ENCODE data around the gene CCDC88C.
A peak's percentile ranks its signal among the peaks of the same experiment; 100 is the strongest.

The CCDC88C gene

GRCh38 chr14:91372671-91373495 lies 44.7 kb downstream of the CCDC88C start:
- Histone ChIP-seq H3K36me3 (replicated peaks in 1 of 2; ENCODE audit: control insufficient read depth in 2 of 2, insufficient read depth in 2 of 2, low read length in 2 of 2) (peaks cover 0 to 2% of the 10 kb centered on the region in 2 donors), H3K4ac (ENCODE audit: low read length) (no peak overlapping the region), H4K8ac (ENCODE audit: low read depth, low read length) (no peak overlapping the region), H2BK5ac (ENCODE audit: low read length) (no peak overlapping the region), H3K9ac (ENCODE audit: low read depth, low read length, poor library complexity) (no peak overlapping the region), H3K14ac (ENCODE audit: low read length) (no peak overlapping the region), H2AFZ (ENCODE audit: low read length) (no peak overlapping the region), H3K9me3 (replicated peaks in 1 of 2; ENCODE audit: control insufficient read depth in 2 of 2, insufficient read depth in 1 of 2, low read depth in 1 of 2, low read length in 2 of 2) (no peaks in the 10 kb centered on the region), H3K4me1 (ENCODE audit: control insufficient read depth in 2 of 2, insufficient read depth in 1 of 2, low read depth in 1 of 2, low read length in 2 of 2) (peaks cover 18 to 57% of the 10 kb centered on the region in 2 donors), H2BK15ac (ENCODE audit: low read length) (peak overlapping the region; percentile 10), H2BK12ac (ENCODE audit: low read length) (no peak overlapping the region), H3K4me2 (ENCODE audit: insufficient read depth, low read length, poor library complexity, severe bottlenecking) (no peak overlapping the region), H2BK120ac (ENCODE audit: low read depth, low read length) (no peak overlapping the region), H4K91ac (ENCODE audit: low read depth, low read length, poor library complexity) (peak overlapping the region; percentile 38), H3K27ac (replicated peaks; ENCODE audit: low read length) (no peak overlapping the region), H3K79me1 (ENCODE audit: low read depth, low read length) (peaks cover 17% of the 10 kb centered on the region), H3K18ac (ENCODE audit: low read length) (peak overlapping the region; percentile 44), H2AK5ac (ENCODE audit: low read depth, low read length) (peak overlapping the region; percentile 42), H3K27me3 (ENCODE audit: control insufficient read depth in 3 of 3, insufficient read depth in 3 of 3, low read depth in 1 of 3, low read length in 3 of 3) (no peaks in the 10 kb centered on the region), H3K23ac (ENCODE audit: low read depth, low read length, poor library complexity) (peak overlapping the region; percentile 22), H3K4me3 (ENCODE audit: low read length in 2 of 2) (no peak overlapping the region)
- DNase-seq (ENCODE audit: low spot score): no peak
- no CpG with 5 or more reads among the region's 17 CpGs for WGBS, 2 donors (ENCODE audit: extremely low coverage in 2 of 2, insufficient read length in 2 of 2, insufficient replicate concordance in 1 of 2)

DNA sequence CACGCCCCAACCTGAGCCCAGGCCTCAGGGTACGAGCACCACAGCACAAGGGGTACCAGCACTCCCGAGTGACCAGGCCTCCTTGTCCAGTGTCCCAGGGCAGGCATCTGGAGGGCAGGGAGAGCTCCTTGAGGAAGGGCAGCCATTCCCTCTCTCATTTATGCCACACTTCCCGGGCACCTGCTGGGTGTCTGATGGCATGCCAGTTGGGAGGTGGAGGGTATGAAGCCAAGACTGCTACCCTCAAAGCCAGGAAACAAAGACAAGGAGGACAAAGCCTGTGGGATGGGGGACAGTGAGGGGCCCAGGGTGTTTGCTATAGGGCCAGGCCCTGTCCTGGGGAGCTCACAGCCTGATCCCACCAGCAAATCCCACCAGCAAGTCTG lies 45.6 kb downstream of the CCDC88C start:
- Histone ChIP-seq H3K14ac (ENCODE audit: low read length) (no peak overlapping the region), H3K4me3 (ENCODE audit: low read length in 2 of 2) (no peak overlapping the region), H2BK15ac (ENCODE audit: low read length) (no peak overlapping the region), H3K27me3 (ENCODE audit: control insufficient read depth in 3 of 3, insufficient read depth in 3 of 3, low read depth in 1 of 3, low read length in 3 of 3) (no peaks in the 10 kb centered on the region), H2AK5ac (ENCODE audit: low read depth, low read length) (peak overlapping the region; percentile 43), H3K9me3 (replicated peaks in 1 of 2; ENCODE audit: control insufficient read depth in 2 of 2, insufficient read depth in 1 of 2, low read depth in 1 of 2, low read length in 2 of 2) (no peaks in the 10 kb centered on the region), H4K8ac (ENCODE audit: low read depth, low read length) (no peak overlapping the region), H3K79me1 (ENCODE audit: low read depth, low read length) (peaks cover 12% of the 10 kb centered on the region), H3K4ac (ENCODE audit: low read length) (no peak overlapping the region), H2AFZ (ENCODE audit: low read length) (no peak overlapping the region), H3K4me2 (ENCODE audit: insufficient read depth, low read length, poor library complexity, severe bottlenecking) (no peak overlapping the region), H3K23ac (ENCODE audit: low read depth, low read length, poor library complexity) (peak overlapping the region; percentile 38), H3K9ac (ENCODE audit: low read depth, low read length, poor library complexity) (no peak overlapping the region), H3K27ac (replicated peaks; ENCODE audit: low read length) (no peak overlapping the region), H2BK120ac (ENCODE audit: low read depth, low read length) (no peak overlapping the region), H4K91ac (ENCODE audit: low read depth, low read length, poor library complexity) (no peak overlapping the region), H3K18ac (ENCODE audit: low read length) (peak overlapping the region; percentile 62), H2BK12ac (ENCODE audit: low read length) (peak overlapping the region; percentile 60), H2BK5ac (ENCODE audit: low read length) (peak overlapping the region; percentile 58), H3K4me1 (ENCODE audit: control insufficient read depth in 2 of 2, insufficient read depth in 1 of 2, low read depth in 1 of 2, low read length in 2 of 2) (peaks cover 25 to 55% of the 10 kb centered on the region in 2 donors), H3K36me3 (replicated peaks in 1 of 2; ENCODE audit: control insufficient read depth in 2 of 2, insufficient read depth in 2 of 2, low read length in 2 of 2) (peaks cover 0 to 2% of the 10 kb centered on the region in 2 donors)
- no CpG with 5 or more reads among the region's 4 CpGs for WGBS, 2 donors (ENCODE audit: extremely low coverage in 2 of 2, insufficient read length in 2 of 2, insufficient replicate concordance in 1 of 2)
- no peak for DNase-seq (ENCODE audit: low spot score)

GRCh38 chr14:91371011-91371989 lies 46.3 kb downstream of the CCDC88C start:
- H2AK5ac ChIP-seq (ENCODE audit: low read depth, low read length): peak overlapping the region; percentile 43
- H2BK12ac ChIP-seq (ENCODE audit: low read length): peak overlapping the region; percentile 60
- H2BK120ac ChIP-seq (ENCODE audit: low read depth, low read length): no peak overlapping the region
- peaks cover 0 to 2% of the 10 kb centered on the region in 2 donors for H3K36me3 ChIP-seq (replicated peaks in 1 of 2; ENCODE audit: control insufficient read depth in 2 of 2, insufficient read depth in 2 of 2, low read length in 2 of 2)
- H4K8ac ChIP-seq (ENCODE audit: low read depth, low read length): no peak overlapping the region
- H3K9me3 ChIP-seq (replicated peaks in 1 of 2; ENCODE audit: control insufficient read depth in 2 of 2, insufficient read depth in 1 of 2, low read depth in 1 of 2, low read length in 2 of 2): no peaks in the 10 kb centered on the region
- H3K4ac ChIP-seq (ENCODE audit: low read length): no peak overlapping the region
- H2BK15ac ChIP-seq (ENCODE audit: low read length): no peak overlapping the region
- no peak overlapping the region for H3K4me2 ChIP-seq (ENCODE audit: insufficient read depth, low read length, poor library complexity, severe bottlenecking)
- peaks cover 28 to 50% of the 10 kb centered on the region in 2 donors for H3K4me1 ChIP-seq (ENCODE audit: control insufficient read depth in 2 of 2, insufficient read depth in 1 of 2, low read depth in 1 of 2, low read length in 2 of 2)
- peak overlapping the region; percentile 32 for H4K91ac ChIP-seq (ENCODE audit: low read depth, low read length, poor library complexity)
- peak overlapping the region; percentile 58 for H2BK5ac ChIP-seq (ENCODE audit: low read length)
- peak overlapping the region; percentile 38 for H3K23ac ChIP-seq (ENCODE audit: low read depth, low read length, poor library complexity)
- H3K79me1 ChIP-seq (ENCODE audit: low read depth, low read length): peaks cover 9% of the 10 kb centered on the region
- no CpG with 5 or more reads among the region's 19 CpGs for WGBS, 2 donors (ENCODE audit: extremely low coverage in 2 of 2, insufficient read length in 2 of 2, insufficient replicate concordance in 1 of 2)
- peak overlapping the region; percentile 25 for H3K14ac ChIP-seq (ENCODE audit: low read length)
- H2AFZ ChIP-seq (ENCODE audit: low read length): no peak overlapping the region
- H3K4me3 ChIP-seq (ENCODE audit: low read length in 2 of 2): peak overlapping the region in 1 of 2 donors; percentile 49
- DNase-seq (ENCODE audit: low spot score): no peak
- no peaks in the 10 kb centered on the region for H3K27me3 ChIP-seq (ENCODE audit: control insufficient read depth in 3 of 3, insufficient read depth in 3 of 3, low read depth in 1 of 3, low read length in 3 of 3)
- no peak overlapping the region for H3K27ac ChIP-seq (replicated peaks; ENCODE audit: low read length)
- peak overlapping the region; percentile 62 for H3K18ac ChIP-seq (ENCODE audit: low read length)
- H3K9ac ChIP-seq (ENCODE audit: low read depth, low read length, poor library complexity): peak overlapping the region; percentile 6

Measured in neuronal stem cell (in vitro differentiated cells).